ENCODE data around the gene LHX3.

- no peak for TF ChIP-seq CTCF (IDR thresholded peaks at IDR 0.05)
- TF ChIP-seq EZH2 (IDR thresholded peaks at IDR 0.05; ENCODE audit: borderline replicate concordance, insufficient read depth, low read depth, low read length, poor library complexity, severe bottlenecking), result no peak
Measured at GRCh38 chr9:136244969-136245218, 40.0 kb upstream of the LHX3 start.

Data from B cell (primary cell).